Neural progenitor cell (in vitro differentiated cells): ENCODE measurements around the gene POU2AF1. TPM values are rescaled to one million over a fixed set of nuclear protein-coding genes. Genes with fewer than 3 reads are reported as not detected.

Experiments used
- DNase-seq: peaks from one replicate; pipeline ENCODE4 v3.0.0-alpha.2; 2016; ENCODE audit warnings: low spot score
- H2AFZ ChIP-seq: fragments of 200-600 bp; sonication (generic); replicated peaks from 2 replicates; pipeline ENCODE4 v1.6.1; 2016; ENCODE audit warnings: antibody characterized with exemption
- H3F3A ChIP-seq: fragments of 200-600 bp; sonication (generic); 2 replicates; pipeline ENCODE4 v1.6.1; 2016; ENCODE audit warnings: antibody characterized with exemption, low read depth
- H3K27ac ChIP-seq: fragments of 200-600 bp; sonication (generic); 2 replicates; pipeline ENCODE4 v1.5.1; 2016; ENCODE audit warnings: mild to moderate bottlenecking
- H3K27me3 ChIP-seq: fragments of 200-600 bp; sonication (generic); 2 replicates; pipeline ENCODE4 v1.6.1; 2016; ENCODE audit warnings: mild to moderate bottlenecking, moderate library complexity
- H3K36me3 ChIP-seq: fragments of 200-600 bp; sonication (generic); 2 replicates; pipeline ENCODE4 v1.5.1; 2016
- H3K4me1 ChIP-seq: fragments of 200-600 bp; sonication (generic); 2 replicates; pipeline ENCODE4 v1.6.1; 2016; ENCODE audit warnings: mixed run types
- H3K4me2 ChIP-seq: fragments of 200-600 bp; sonication (generic); 2 replicates; pipeline ENCODE4 v1.6.1; 2016
- H3K4me3 ChIP-seq: fragments of 200-600 bp; sonication (generic); 2 replicates; pipeline ENCODE4 v1.5.1; 2016
- H3K79me2 ChIP-seq: fragments of 200-600 bp; sonication (generic); 2 replicates; pipeline ENCODE4 v1.6.1; 2016; ENCODE audit warnings: low read depth
- H3K9ac ChIP-seq: fragments of 200-600 bp; sonication (generic); 2 replicates; pipeline ENCODE4 v1.6.1; 2016
- H3K9me3 ChIP-seq: fragments of 200-600 bp; sonication (generic); 2 replicates; pipeline ENCODE4 v1.5.1; 2016; ENCODE audit warnings: low read depth
- H4K20me1 ChIP-seq: fragments of 200-600 bp; sonication (generic); 2 replicates; pipeline ENCODE4 v1.6.1; 2016; ENCODE audit warnings: low read depth
- H3K27ac Mint-ChIP-seq: 3 replicates; pipeline ENCODE4 v1.8.0; 2021; ENCODE audit warnings: mixed read lengths
- H3K27me3 Mint-ChIP-seq: 2 replicates; pipeline ENCODE4 v1.8.0; 2022; ENCODE audit warnings: low read depth, mild to moderate bottlenecking, inconsistent platforms, moderate library complexity, mixed read lengths; ENCODE audit not compliant: insufficient read depth
- H3K36me3 Mint-ChIP-seq: 3 replicates; pipeline ENCODE4 v1.8.0; 2021; ENCODE audit warnings: mixed read lengths
- H3K4me1 Mint-ChIP-seq: 3 replicates; pipeline ENCODE4 v1.8.0; 2021; ENCODE audit warnings: mixed read lengths
- H3K4me3 Mint-ChIP-seq: 3 replicates; pipeline ENCODE4 v1.8.0; 2021; ENCODE audit warnings: mild to moderate bottlenecking, moderate library complexity, mixed read lengths
- H3K9me3 Mint-ChIP-seq: 3 replicates; pipeline ENCODE4 v1.8.0; 2020; ENCODE audit warnings: mixed read lengths
- EZH2 ChIP-seq: fragments of 200-600 bp; sonication (generic); IDR thresholded peaks from 2 replicates; pipeline ENCODE4 v1.6.1; 2017; ENCODE audit warnings: antibody characterized with exemption, mild to moderate bottlenecking, moderate library complexity
- EZH2phosphoT487 ChIP-seq: fragments of 200-600 bp; sonication (generic); IDR thresholded peaks from 2 replicates; pipeline ENCODE4 v1.6.1; 2017; ENCODE audit warnings: antibody characterized with exemption
- total RNA-seq: library from RNA; depleted of rRNA; stranded (reverse); fragments of >200 nt; gene quantifications from 2 replicates; pipeline ENCODE4 v1.2.3, GENCODE V29; 2015; ENCODE audit warnings: low replicate concordance
- TF ChIP-seq, protein P1 (sequence below): fragments of 200-600 bp; sonication (generic); IDR thresholded peaks from 2 replicates; pipeline ENCODE4 v1.5.1; 2017; ENCODE audit warnings: antibody characterized with exemption, mild to moderate bottlenecking

The POU2AF1 gene
- total RNA-seq, 1 donor from 2014 or later = not detected

DNA sequence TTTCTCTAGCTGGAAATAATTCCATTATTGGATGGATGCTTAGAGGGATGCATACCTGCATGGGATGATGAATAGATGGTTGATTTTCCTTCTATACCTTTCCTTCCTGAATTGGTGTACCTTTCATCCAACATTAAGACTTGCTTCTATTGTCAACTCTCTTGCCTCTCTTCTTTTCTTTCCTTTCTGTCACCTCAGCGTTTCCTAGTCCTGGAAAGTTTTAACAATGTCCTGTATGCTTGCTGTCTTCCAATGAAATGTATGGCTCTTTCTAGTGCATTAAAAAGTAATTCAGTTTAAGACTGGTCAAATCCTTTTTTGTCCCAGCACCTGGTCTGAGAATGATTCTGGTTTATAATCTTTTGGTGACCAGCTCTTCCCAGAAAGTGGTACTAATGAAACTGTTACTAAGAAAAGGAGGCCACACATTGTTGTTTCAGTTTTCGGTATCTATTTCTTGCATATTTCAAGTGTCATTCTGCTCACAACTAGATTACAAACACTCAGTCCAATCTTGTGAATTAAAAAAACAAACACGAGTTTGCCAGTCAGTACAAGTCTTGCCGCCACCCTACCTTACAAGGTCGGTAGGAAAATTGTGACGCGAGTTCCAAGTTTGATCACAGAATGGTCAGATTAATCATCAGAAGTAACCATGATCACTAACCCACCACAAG is 8.0 kb downstream of the POU2AF1 start:
- Mint-ChIP-seq H3K27ac (no peak overlapping the region), H3K4me3 (no peak overlapping the region), H3K4me1 (no peaks in the 10 kb centered on the region), H3K9me3 (no peaks in the 10 kb centered on the region), H3K36me3 (no peaks in the 10 kb centered on the region), H3K27me3 (peaks cover 2% of the 10 kb centered on the region)
- DNase-seq = no peak
- H3K4me1 ChIP-seq = no peaks in the 10 kb centered on the region
- no peaks in the 10 kb centered on the region for H3K9me3 ChIP-seq
- no peaks in the 10 kb centered on the region for H4K20me1 ChIP-seq
- no peak overlapping the region for H3K9ac ChIP-seq
- H3K36me3 ChIP-seq = no peaks in the 10 kb centered on the region
- no peak overlapping the region for H2AFZ ChIP-seq
- H3K4me2 ChIP-seq = no peak overlapping the region
- H3K27ac ChIP-seq = no peak overlapping the region
- H3F3A ChIP-seq = no peaks in the 10 kb centered on the region
- TF ChIP-seq, protein P1, sequence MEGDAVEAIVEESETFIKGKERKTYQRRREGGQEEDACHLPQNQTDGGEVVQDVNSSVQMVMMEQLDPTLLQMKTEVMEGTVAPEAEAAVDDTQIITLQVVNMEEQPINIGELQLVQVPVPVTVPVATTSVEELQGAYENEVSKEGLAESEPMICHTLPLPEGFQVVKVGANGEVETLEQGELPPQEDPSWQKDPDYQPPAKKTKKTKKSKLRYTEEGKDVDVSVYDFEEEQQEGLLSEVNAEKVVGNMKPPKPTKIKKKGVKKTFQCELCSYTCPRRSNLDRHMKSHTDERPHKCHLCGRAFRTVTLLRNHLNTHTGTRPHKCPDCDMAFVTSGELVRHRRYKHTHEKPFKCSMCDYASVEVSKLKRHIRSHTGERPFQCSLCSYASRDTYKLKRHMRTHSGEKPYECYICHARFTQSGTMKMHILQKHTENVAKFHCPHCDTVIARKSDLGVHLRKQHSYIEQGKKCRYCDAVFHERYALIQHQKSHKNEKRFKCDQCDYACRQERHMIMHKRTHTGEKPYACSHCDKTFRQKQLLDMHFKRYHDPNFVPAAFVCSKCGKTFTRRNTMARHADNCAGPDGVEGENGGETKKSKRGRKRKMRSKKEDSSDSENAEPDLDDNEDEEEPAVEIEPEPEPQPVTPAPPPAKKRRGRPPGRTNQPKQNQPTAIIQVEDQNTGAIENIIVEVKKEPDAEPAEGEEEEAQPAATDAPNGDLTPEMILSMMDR = no peak
- no peak for TF ChIP-seq EZH2
- TF ChIP-seq EZH2phosphoT487 = no peak
- H3K27me3 ChIP-seq = no peaks in the 10 kb centered on the region
- H3K4me3 ChIP-seq = no peak overlapping the region
- H3K79me2 ChIP-seq = no peaks in the 10 kb centered on the region

DNA sequence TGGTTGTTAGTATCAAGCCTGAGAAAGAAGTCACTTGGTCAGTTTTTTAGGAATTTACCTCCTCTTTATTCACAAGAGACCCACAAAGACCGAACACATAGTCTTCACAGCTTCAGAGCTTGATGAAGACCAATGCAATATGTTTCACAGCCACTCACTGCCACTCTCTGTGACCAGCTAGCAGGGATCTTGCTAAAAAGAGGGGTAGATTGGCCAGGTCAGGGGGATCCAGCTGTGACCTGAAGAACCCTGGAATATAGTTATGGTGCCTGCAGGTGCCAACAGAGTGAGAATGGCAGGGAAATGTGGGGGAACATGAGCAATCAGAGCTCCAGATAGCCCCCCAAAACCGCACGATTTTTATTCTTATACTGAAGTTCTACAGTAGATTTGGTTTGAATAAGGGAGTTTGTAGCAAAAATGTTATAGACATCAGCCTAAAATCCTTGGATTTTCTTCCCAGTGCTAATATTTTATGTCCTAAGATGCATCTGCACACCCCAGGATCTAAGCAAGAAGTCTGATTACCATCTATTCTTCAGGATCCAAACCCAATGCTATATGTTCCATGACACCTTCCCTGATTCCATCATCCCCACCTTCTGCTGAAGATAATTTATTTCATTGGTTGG is 8.7 kb downstream of the POU2AF1 start:
- no peaks in the 10 kb centered on the region for H3K27me3 ChIP-seq
- no peak overlapping the region for H3K4me3 Mint-ChIP-seq
- H3K36me3 Mint-ChIP-seq = no peaks in the 10 kb centered on the region
- H3K79me2 ChIP-seq = no peaks in the 10 kb centered on the region
- H3K4me3 ChIP-seq = no peak overlapping the region
- no peak overlapping the region for H3K27ac ChIP-seq
- no peaks in the 10 kb centered on the region for H3K36me3 ChIP-seq
- no peaks in the 10 kb centered on the region for H3K4me1 Mint-ChIP-seq
- H3K9me3 ChIP-seq = no peaks in the 10 kb centered on the region
- no peak overlapping the region for H3K9ac ChIP-seq
- H2AFZ ChIP-seq = no peak overlapping the region
- no peaks in the 10 kb centered on the region for H3K4me1 ChIP-seq
- H3F3A ChIP-seq = no peaks in the 10 kb centered on the region
- H3K4me2 ChIP-seq = no peak overlapping the region
- H3K27ac Mint-ChIP-seq = no peak overlapping the region
- H4K20me1 ChIP-seq = no peaks in the 10 kb centered on the region
- peaks cover 2% of the 10 kb centered on the region for H3K27me3 Mint-ChIP-seq
- no peak for DNase-seq
- TF ChIP-seq, protein P1 = no peak
- TF ChIP-seq EZH2phosphoT487 (no peak), EZH2 (no peak)
- no peaks in the 10 kb centered on the region for H3K9me3 Mint-ChIP-seq

DNA sequence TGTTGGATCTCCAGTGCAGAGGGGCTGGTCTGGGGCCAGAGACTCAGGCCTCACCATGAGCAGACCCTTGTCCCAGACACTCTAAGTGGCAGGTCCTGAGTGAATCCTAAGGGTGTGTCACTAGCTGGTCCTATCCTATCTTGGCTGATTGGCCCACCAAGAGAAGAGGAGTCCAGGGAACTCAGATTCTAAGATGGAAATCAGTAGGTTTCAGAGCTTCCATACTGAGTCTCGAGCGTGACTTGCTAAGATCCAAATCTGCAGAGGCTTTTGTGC is 10.9 kb downstream of the POU2AF1 start:
- TF ChIP-seq EZH2phosphoT487 = no peak
- TF ChIP-seq, protein P1 = no peak
- TF ChIP-seq EZH2 = no peak
- Mint-ChIP-seq H3K4me1 (no peaks in the 10 kb centered on the region), H3K36me3 (no peaks in the 10 kb centered on the region), H3K27me3 (peaks cover 2% of the 10 kb centered on the region), H3K27ac (no peak overlapping the region), H3K4me3 (no peak overlapping the region), H3K9me3 (no peaks in the 10 kb centered on the region)
- Histone ChIP-seq H3K9ac (no peak overlapping the region), H3K36me3 (no peaks in the 10 kb centered on the region), H3K4me2 (no peak overlapping the region), H3K4me3 (no peak overlapping the region), H3K4me1 (no peaks in the 10 kb centered on the region), H3K79me2 (no peaks in the 10 kb centered on the region), H3K9me3 (no peaks in the 10 kb centered on the region), H3K27ac (no peak overlapping the region), H4K20me1 (no peaks in the 10 kb centered on the region), H2AFZ (no peak overlapping the region), H3F3A (no peaks in the 10 kb centered on the region), H3K27me3 (no peaks in the 10 kb centered on the region)
- no peak for DNase-seq
